Measurements from ENCODE around the gene IGFLR1.
"Not testable (repeated sequence)": the region's sequence is repeated elsewhere in the genome, so short reads cannot be mapped to it uniquely, and the experiment has no call there.

The IGFLR1 gene

GRCh38 chr19:35692010-35692409, 50.2 kb downstream of the IGFLR1 start:
- Histone ChIP-seq H3K4me1 (ENCODE audit: low read length) (0 out of 2 replicates have a peak, but pooled peaks cover 4% of the 10 kb centered on the region), H3F3A (ENCODE audit: insufficient read depth, low read length) (0 out of 2 replicates have a peak, but pooled peaks cover 5% of the 10 kb centered on the region), H3K27me3 (replicated peaks; ENCODE audit: insufficient read depth, low read length) (peaks cover 19% of the 10 kb centered on the region), H3K4me2 (ENCODE audit: low read depth, low read length) (no peak overlapping the region), H3K79me2 (ENCODE audit: low read length) (no peaks in the 10 kb centered on the region), H4K20me1 (ENCODE audit: insufficient read depth, low read length) (no peaks in the 10 kb centered on the region), H3K9ac (ENCODE audit: low read length) (no peak overlapping the region), H2AFZ (ENCODE audit: low read length) (no peak overlapping the region), H3K27ac (ENCODE audit: low read length) (no peak overlapping the region), H3K4me3 (ENCODE audit: low read length) (no peak overlapping the region), H3K9me3 (replicated peaks; ENCODE audit: insufficient read depth, low read length) (no peaks in the 10 kb centered on the region), H3K36me3 (replicated peaks; ENCODE audit: insufficient read depth, low read length) (no peaks in the 10 kb centered on the region), H3K9me2 (replicated peaks; ENCODE audit: insufficient read depth, low read length) (no peaks in the 10 kb centered on the region)
- DNase-seq, result no peak
- TF ChIP-seq EZH2 (optimal IDR thresholded peaks at IDR 0.05; ENCODE audit: low read depth, low read length) (no peak), EZH2phosphoT487 (IDR thresholded peaks at IDR 0.05; ENCODE audit: low read length) (no peak), CTCF (IDR thresholded peaks at IDR 0.05; ENCODE audit: low read length) (no peak)

GRCh38 chr19:35691106-35691505, 51.1 kb downstream of the IGFLR1 start:
- H2AFZ ChIP-seq (ENCODE audit: low read length); H3K79me2 ChIP-seq (ENCODE audit: low read length); H3K4me1 ChIP-seq (ENCODE audit: low read length); H3K4me2 ChIP-seq (ENCODE audit: low read depth, low read length); H3K4me3 ChIP-seq (ENCODE audit: low read length); H3K9me2 ChIP-seq (replicated peaks; ENCODE audit: insufficient read depth, low read length); H4K20me1 ChIP-seq (ENCODE audit: insufficient read depth, low read length); H3K9me3 ChIP-seq (replicated peaks; ENCODE audit: insufficient read depth, low read length); DNase-seq; H3K36me3 ChIP-seq (replicated peaks; ENCODE audit: insufficient read depth, low read length); H3K27ac ChIP-seq (ENCODE audit: low read length); H3F3A ChIP-seq (ENCODE audit: insufficient read depth, low read length); H3K9ac ChIP-seq (ENCODE audit: low read length): not testable (repeated sequence)
- peaks cover 19% of the 10 kb centered on the region for H3K27me3 ChIP-seq (replicated peaks; ENCODE audit: insufficient read depth, low read length)

GRCh38 chr19:35689836-35690235, 52.4 kb downstream of the IGFLR1 start:
- no peak overlapping the region for H2AFZ ChIP-seq (ENCODE audit: low read length)
- H3K4me2 ChIP-seq (ENCODE audit: low read depth, low read length), result no peak overlapping the region
- no peak overlapping the region for H3K9ac ChIP-seq (ENCODE audit: low read length)
- no peaks in the 10 kb centered on the region for H3K9me2 ChIP-seq (replicated peaks; ENCODE audit: insufficient read depth, low read length)
- H3F3A ChIP-seq (ENCODE audit: insufficient read depth, low read length), result no peaks in the 10 kb centered on the region
- no peaks in the 10 kb centered on the region for H3K79me2 ChIP-seq (ENCODE audit: low read length)
- TF ChIP-seq EZH2 (optimal IDR thresholded peaks at IDR 0.05; ENCODE audit: low read depth, low read length) (no peak), EZH2phosphoT487 (IDR thresholded peaks at IDR 0.05; ENCODE audit: low read length) (no peak), CTCF (IDR thresholded peaks at IDR 0.05; ENCODE audit: low read length) (no peak)
- H4K20me1 ChIP-seq (ENCODE audit: insufficient read depth, low read length), result no peaks in the 10 kb centered on the region
- H3K36me3 ChIP-seq (replicated peaks; ENCODE audit: insufficient read depth, low read length), result no peaks in the 10 kb centered on the region
- no peaks in the 10 kb centered on the region for H3K9me3 ChIP-seq (replicated peaks; ENCODE audit: insufficient read depth, low read length)
- no peak for DNase-seq
- no peak overlapping the region for H3K4me3 ChIP-seq (ENCODE audit: low read length)
- H3K27me3 ChIP-seq (replicated peaks; ENCODE audit: insufficient read depth, low read length), result peaks cover 19% of the 10 kb centered on the region
- H3K27ac ChIP-seq (ENCODE audit: low read length), result no peak overlapping the region
- no peaks in the 10 kb centered on the region for H3K4me1 ChIP-seq (ENCODE audit: low read length)
